OCI-LY1 (cell line): ENCODE measurements around the gene TNNI3.

ENCODE experiments used
- CTCF ChIP-seq: fragments of 200-600 bp; sonication (generic), shearing (Covaris generic); IDR thresholded peaks from 2 replicates; pipeline ENCODE4 v1.5.1; 2017; ENCODE audit warnings: mild to moderate bottlenecking, antibody characterized with exemption, low read length, moderate library complexity, mixed read lengths
- EZH2 ChIP-seq: fragments of 200-600 bp; sonication (generic), shearing (Covaris generic); IDR thresholded peaks from 2 replicates; pipeline ENCODE4 v1.8.0; 2017; ENCODE audit warnings: borderline replicate concordance, mixed run types, mild to moderate bottlenecking, antibody characterized with exemption, low read length, moderate library complexity, mixed read lengths

DNA sequence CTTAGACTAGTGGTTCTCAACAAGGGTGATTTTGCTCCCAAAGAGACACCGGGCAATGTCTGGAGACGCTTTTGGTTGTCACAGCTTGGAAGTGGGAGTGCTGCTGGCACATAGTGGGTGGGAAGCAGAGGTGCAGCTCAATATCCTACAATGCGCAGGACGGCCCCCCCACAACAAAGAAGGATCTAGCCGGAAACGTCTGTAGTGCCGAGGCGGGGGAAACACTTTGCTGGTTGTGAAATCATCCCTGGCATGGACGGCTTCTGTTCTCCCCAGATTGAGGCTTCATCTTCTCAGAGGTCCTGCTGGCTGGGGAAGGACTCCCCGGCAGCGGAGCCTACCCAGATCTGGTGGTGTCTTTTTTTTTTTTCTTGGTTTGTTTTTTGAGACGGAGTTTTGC lies 35.9 kb upstream of the TNNI3 start:
- TF ChIP-seq CTCF (no peak), EZH2 (no peak)
